ENCODE data around the gene OVCA2. TPM values are rescaled to one million over a fixed set of nuclear protein-coding genes. Genes with fewer than 3 reads are reported as not detected.

OVCA2 gene
- polyA plus RNA-seq, 1 donor (not counting 4 experiments of a cell fraction or from before 2014, with no cell fraction given) = 41.2 TPM

- DNase-seq (ENCODE audit: low read depth, low spot score) (no peak), FAIRE-seq (no peak)
- Histone ChIP-seq H4K20me1 (ENCODE audit: control insufficient read depth, extremely low read depth, insufficient read depth, low read length) (no peaks in the 10 kb centered on the region), H3K79me2 (ENCODE audit: control insufficient read depth, insufficient read depth, low read length) (no peaks in the 10 kb centered on the region), H3K4me3 (ENCODE audit: control insufficient read depth in 2 of 3, extremely low read depth in 1 of 3, insufficient read depth in 2 of 3, low read depth in 1 of 3, low read length in 3 of 3) (no peak overlapping the region), H3K9me3 (ENCODE audit: control insufficient read depth, low read depth, low read length) (no peaks in the 10 kb centered on the region), H3K9me1 (ENCODE audit: control insufficient read depth, extremely low read depth, insufficient read depth, low read length) (no peaks in the 10 kb centered on the region), H2AFZ (ENCODE audit: control insufficient read depth, low read length) (no peak overlapping the region), H3K27ac (ENCODE audit: control insufficient read depth, insufficient read depth, low read length) (no peak overlapping the region), H3K4me2 (ENCODE audit: control insufficient read depth, extremely low read depth, insufficient read depth, low read depth, low read length) (no peak overlapping the region), H3K27me3 (ENCODE audit: control insufficient read depth, extremely low read depth, insufficient read depth, low read length) (no peaks in the 10 kb centered on the region), H3K4me1 (ENCODE audit: control insufficient read depth, extremely low read depth, insufficient read depth, low read length) (peaks cover 14% of the 10 kb centered on the region), H3K36me3 (ENCODE audit: control insufficient read depth in 2 of 2, extremely low read depth in 1 of 2, insufficient read depth in 2 of 2, low read length in 2 of 2) (no peaks in the 10 kb centered on the region), H3K9ac (ENCODE audit: control insufficient read depth, extremely low read depth, insufficient read depth, low read length) (no peak overlapping the region)
- dilution Hi-C loops (cut with MboI; ENCODE audit: extremely low pct_ligation_motif_present, low sequenced_read_pairs) = no loop called here
- TF ChIP-seq, protein P1, sequence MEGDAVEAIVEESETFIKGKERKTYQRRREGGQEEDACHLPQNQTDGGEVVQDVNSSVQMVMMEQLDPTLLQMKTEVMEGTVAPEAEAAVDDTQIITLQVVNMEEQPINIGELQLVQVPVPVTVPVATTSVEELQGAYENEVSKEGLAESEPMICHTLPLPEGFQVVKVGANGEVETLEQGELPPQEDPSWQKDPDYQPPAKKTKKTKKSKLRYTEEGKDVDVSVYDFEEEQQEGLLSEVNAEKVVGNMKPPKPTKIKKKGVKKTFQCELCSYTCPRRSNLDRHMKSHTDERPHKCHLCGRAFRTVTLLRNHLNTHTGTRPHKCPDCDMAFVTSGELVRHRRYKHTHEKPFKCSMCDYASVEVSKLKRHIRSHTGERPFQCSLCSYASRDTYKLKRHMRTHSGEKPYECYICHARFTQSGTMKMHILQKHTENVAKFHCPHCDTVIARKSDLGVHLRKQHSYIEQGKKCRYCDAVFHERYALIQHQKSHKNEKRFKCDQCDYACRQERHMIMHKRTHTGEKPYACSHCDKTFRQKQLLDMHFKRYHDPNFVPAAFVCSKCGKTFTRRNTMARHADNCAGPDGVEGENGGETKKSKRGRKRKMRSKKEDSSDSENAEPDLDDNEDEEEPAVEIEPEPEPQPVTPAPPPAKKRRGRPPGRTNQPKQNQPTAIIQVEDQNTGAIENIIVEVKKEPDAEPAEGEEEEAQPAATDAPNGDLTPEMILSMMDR (optimal IDR thresholded peaks at IDR 0.05 in 1 of 3, IDR thresholded peaks at IDR 0.05 in 1 of 3, conservative IDR thresholded peaks at IDR 0.05 in 1 of 3; ENCODE audit: extremely low read depth in 1 of 3, insufficient read depth in 2 of 3, low read length in 3 of 3) = no peak
- TF ChIP-seq EZH2 (IDR thresholded peaks at IDR 0.05; ENCODE audit: low read length) = no peak
Measured at GRCh38 chr17:1994707-1995106, 47.1 kb upstream of the OVCA2 start.

DNA sequence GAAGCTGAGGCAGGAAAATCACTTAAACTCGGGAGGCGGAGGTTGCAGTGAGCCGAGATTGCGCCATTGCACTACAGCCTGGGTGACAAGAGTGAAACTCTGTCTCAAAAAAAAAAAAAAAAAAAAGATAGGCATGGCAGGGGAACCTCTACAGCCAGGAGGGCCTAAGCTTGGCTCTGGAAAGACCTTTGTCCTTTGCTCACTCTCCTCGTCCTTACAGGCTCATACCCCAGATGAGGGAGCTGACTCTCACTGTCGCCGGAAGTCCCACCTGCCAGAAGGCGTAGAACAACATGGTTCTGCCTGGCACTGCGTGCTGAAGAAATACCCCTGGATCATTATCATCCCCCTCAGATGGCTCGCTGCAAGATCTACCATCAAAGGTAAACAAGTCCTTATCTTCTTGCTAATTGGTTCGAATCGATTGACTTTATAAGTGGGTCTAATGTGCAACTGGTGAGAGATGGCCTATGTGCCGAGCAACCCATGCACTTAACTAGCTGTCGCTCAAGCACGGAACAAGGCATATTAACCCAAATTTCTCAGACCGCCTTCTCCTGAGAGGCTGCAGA, 46.4 kb upstream of the OVCA2 start:
- Histone ChIP-seq H3K27me3 (ENCODE audit: control insufficient read depth, extremely low read depth, insufficient read depth, low read length) (no peaks in the 10 kb centered on the region), H3K4me2 (ENCODE audit: control insufficient read depth, extremely low read depth, insufficient read depth, low read depth, low read length) (no peak overlapping the region), H3K9ac (ENCODE audit: control insufficient read depth, extremely low read depth, insufficient read depth, low read length) (no peak overlapping the region), H3K27ac (ENCODE audit: control insufficient read depth, insufficient read depth, low read length) (no peak overlapping the region), H3K9me3 (ENCODE audit: control insufficient read depth, low read depth, low read length) (no peaks in the 10 kb centered on the region), H3K36me3 (ENCODE audit: control insufficient read depth in 2 of 2, extremely low read depth in 1 of 2, insufficient read depth in 2 of 2, low read length in 2 of 2) (no peaks in the 10 kb centered on the region), H2AFZ (ENCODE audit: control insufficient read depth, low read length) (no peak overlapping the region), H3K79me2 (ENCODE audit: control insufficient read depth, insufficient read depth, low read length) (no peaks in the 10 kb centered on the region), H3K4me1 (ENCODE audit: control insufficient read depth, extremely low read depth, insufficient read depth, low read length) (peaks cover 17% of the 10 kb centered on the region), H4K20me1 (ENCODE audit: control insufficient read depth, extremely low read depth, insufficient read depth, low read length) (no peaks in the 10 kb centered on the region), H3K9me1 (ENCODE audit: control insufficient read depth, extremely low read depth, insufficient read depth, low read length) (no peaks in the 10 kb centered on the region), H3K4me3 (ENCODE audit: control insufficient read depth in 2 of 3, extremely low read depth in 1 of 3, insufficient read depth in 2 of 3, low read depth in 1 of 3, low read length in 3 of 3) (no peak overlapping the region)
- TF ChIP-seq, protein P1 (optimal IDR thresholded peaks at IDR 0.05 in 1 of 3, IDR thresholded peaks at IDR 0.05 in 1 of 3, conservative IDR thresholded peaks at IDR 0.05 in 1 of 3; ENCODE audit: extremely low read depth in 1 of 3, insufficient read depth in 2 of 3, low read length in 3 of 3) = no peak
- TF ChIP-seq EZH2 (IDR thresholded peaks at IDR 0.05; ENCODE audit: low read length) = no peak
- DNase-seq (ENCODE audit: low read depth, low spot score) (no peak), FAIRE-seq (no peak)
- dilution Hi-C loops (cut with MboI; ENCODE audit: extremely low pct_ligation_motif_present, low sequenced_read_pairs) = no loop called here

Data from keratinocyte (primary cell).